Measurements from ENCODE around the gene TIAM1. TPM values are rescaled to one million over a fixed set of nuclear protein-coding genes. Genes with fewer than 3 reads are reported as not detected.

TIAM1 gene
- total RNA-seq, 2 experiments from 2014 or later, result 41.5 to 46.9 TPM

DNA sequence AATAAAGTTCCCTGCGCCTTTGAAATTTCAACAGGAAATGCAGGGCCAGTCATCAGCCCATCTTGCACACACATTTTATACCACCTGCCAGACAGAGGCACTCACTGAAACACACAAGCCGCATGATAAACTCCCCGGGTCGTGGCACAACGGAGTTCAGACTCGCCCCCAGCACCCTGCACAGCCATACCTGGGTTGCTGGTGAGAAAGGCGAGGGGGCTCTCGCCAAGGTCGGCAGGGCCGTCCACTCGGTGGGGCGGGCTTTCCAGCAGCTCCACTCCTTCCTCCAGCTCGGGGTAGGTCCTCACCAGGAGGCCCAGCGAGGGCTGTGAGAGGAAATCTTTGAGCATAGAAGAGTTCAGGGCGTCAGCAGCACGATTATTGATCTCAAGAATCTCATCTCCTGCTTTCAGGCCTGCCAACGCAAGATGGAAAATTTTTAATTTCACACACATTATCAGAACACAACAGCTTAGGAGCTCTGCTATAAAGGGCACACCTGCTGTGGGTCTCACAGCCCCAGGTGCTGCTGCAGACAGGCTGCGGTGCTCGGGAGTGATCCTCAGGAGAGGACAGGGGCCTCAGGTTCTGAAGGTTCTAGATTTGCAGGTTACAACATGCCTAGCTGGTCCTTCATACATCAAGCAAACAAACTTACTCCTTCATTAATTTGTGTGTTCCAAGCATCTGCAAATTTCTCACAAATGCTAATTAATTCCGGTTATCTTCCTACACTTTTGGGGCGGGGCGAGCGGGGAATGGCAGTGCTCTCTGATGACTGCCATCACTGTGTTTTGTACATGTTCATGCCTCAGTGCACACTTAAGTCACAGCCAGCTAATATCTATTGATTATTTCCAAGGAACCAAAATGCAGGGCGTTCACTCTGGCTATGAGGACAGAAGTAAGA, 161.6 kb downstream of the TIAM1 start:
- H3K27ac Mint-ChIP-seq, result peak overlapping the region; percentile 90
- DNase-seq (peak; percentile 57), ATAC-seq (peak; percentile 67)
- peaks cover 68% of the 10 kb centered on the region for H3K4me1 Mint-ChIP-seq (ENCODE audit: low read depth)
- POLR2A ChIA-PET, result interaction anchor here (0.6 to 2.4 kb wide), 7 partner anchors 10 to 377 kb away, joined by 3 to 12 read pairs (median 6); no protein-coding TSS in a partner anchor
- CTCF ChIA-PET, result interaction anchor here (1.0 to 6.5 kb wide), 18 partner anchors 9 to 422 kb away, joined by 3 to 68 read pairs (median 19); no protein-coding TSS in a partner anchor
- H3K36me3 Mint-ChIP-seq (ENCODE audit: low read depth), result peaks cover 39% of the 10 kb centered on the region
- no peaks in the 10 kb centered on the region for H3K27me3 Mint-ChIP-seq (ENCODE audit: low read depth)
- H3K9me3 Mint-ChIP-seq (ENCODE audit: insufficient read depth), result no peaks in the 10 kb centered on the region
- H3K4me3 Mint-ChIP-seq, result peak overlapping the region; percentile 63

DNA sequence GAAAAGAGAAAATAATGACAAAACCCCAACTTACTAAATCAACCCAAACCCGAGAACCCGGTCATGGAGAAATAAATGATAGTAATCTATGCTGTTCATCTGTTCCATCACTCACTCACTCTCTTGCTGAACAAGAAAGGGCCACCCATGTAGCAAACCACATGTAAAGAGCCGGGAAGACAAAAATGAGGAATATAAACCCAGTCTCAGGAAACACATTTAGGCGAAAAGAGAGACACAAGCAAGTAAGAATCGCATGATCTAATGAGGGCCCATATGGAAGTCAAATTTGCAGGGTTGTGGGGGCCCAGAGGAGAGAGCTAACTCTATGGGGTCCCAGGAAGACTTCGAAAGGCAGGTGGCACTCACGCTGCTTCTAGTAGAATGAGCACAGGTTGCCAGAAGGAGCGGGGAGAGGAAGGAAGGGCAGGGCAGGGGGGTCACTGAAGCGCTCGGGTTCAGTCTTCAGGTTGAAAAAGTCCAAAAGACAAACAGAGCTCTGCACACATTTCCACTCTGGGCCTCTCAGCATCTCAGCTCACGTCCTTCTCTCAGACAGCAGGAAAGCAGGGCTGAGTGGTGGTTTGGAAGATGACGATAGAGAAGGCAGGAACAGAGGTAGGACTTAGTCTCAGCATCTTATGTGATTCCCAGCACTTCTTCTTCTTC, 162.8 kb downstream of the TIAM1 start:
- Mint-ChIP-seq H3K4me3 (peak overlapping the region; percentile 11), H3K36me3 (ENCODE audit: low read depth) (peaks cover 29% of the 10 kb centered on the region), H3K27me3 (ENCODE audit: low read depth) (no peaks in the 10 kb centered on the region), H3K9me3 (ENCODE audit: insufficient read depth) (no peaks in the 10 kb centered on the region), H3K4me1 (ENCODE audit: low read depth) (peaks cover 61% of the 10 kb centered on the region), H3K27ac (peak overlapping the region; percentile 78)
- CTCF ChIA-PET, result interaction anchor here (0.7 to 6.5 kb wide), 34 partner anchors 9 to 411 kb away, joined by 3 to 68 read pairs (median 6); no protein-coding TSS in a partner anchor
- ATAC-seq, result peak; percentile 4
- POLR2A ChIA-PET, result interaction anchor here (0.6 to 2.4 kb wide), 9 partner anchors 11 to 413 kb away, joined by 3 to 12 read pairs (median 4); no protein-coding TSS in a partner anchor
- no peak for DNase-seq

DNA sequence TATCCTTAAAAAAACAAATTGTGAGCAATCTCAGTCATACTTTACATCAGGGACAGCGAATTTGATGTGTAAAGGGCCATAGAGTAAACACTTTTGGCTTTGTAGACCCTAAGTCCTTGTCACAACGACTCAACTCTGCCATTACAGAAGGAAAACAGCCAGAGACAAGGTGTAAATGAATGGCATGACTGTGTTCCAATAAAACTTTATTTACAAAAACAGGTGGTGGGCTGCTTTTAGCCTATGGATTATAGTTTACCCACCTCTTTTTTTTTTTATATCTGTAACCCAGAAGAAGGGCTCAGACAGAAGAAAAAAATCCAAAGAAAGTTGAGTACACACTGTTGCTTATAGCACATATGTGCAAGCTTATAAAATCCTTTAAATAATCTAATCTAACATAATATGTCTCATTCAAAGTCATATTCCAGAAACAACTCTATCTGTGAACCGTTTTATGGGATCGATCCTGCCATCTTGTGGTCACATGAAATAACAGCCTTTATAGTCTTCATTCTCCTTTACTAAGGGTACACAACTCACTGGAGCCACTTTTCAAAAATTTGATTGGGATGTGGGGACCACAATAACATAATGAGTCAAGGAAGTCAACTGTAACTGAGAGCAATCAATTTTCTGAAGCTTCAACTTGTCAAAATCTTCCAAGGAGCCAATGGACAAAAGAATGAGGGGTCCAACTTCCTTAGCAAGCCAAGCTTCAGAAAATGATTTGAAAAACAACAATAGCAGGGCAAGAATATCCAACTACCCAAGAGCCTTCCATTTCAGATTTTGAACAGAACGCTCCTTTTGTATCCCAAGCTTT, 163.6 kb downstream of the TIAM1 start:
- ChIA-PET CTCF (interaction anchor here (0.7 to 6.5 kb wide), 32 partner anchors 8 to 411 kb away, joined by 3 to 68 read pairs (median 9); no protein-coding TSS in a partner anchor), POLR2A (interaction anchor here (0.9 to 2.4 kb wide), 5 partner anchors 15 to 378 kb away, joined by 3 to 12 read pairs (median 7); no protein-coding TSS in a partner anchor)
- DNase-seq, result peak; percentile 43
- no peaks in the 10 kb centered on the region for H3K27me3 Mint-ChIP-seq (ENCODE audit: low read depth)
- peaks cover 23% of the 10 kb centered on the region for H3K36me3 Mint-ChIP-seq (ENCODE audit: low read depth)
- H3K4me1 Mint-ChIP-seq (ENCODE audit: low read depth), result peaks cover 59% of the 10 kb centered on the region
- H3K9me3 Mint-ChIP-seq (ENCODE audit: insufficient read depth), result no peaks in the 10 kb centered on the region
- no peak for ATAC-seq
- no peak overlapping the region for H3K27ac Mint-ChIP-seq
- no peak overlapping the region for H3K4me3 Mint-ChIP-seq

DNA sequence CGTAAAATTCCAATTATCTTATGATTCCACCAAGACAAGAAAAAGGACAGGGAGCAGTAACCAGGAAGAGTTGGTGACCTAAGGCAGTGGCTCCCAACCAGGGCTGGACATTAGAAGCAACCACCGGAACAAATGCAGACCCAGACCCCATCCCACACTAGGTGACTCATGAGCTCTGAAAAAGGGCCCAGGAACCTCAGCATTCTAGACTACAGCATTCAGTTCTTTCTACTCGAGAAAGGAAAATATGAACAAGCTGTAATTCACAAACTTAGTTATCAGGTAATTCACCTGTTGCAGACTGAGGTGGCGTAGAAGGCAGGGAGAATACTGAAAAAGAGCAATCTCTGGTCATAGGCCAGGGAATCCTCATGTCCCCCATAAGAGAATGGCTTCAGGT, 167.3 kb downstream of the TIAM1 start:
- ATAC-seq, result no peak
- Mint-ChIP-seq H3K36me3 (ENCODE audit: low read depth) (peaks cover 5% of the 10 kb centered on the region), H3K27me3 (ENCODE audit: low read depth) (no peaks in the 10 kb centered on the region), H3K9me3 (ENCODE audit: insufficient read depth) (no peaks in the 10 kb centered on the region), H3K4me3 (no peak overlapping the region), H3K27ac (no peak overlapping the region), H3K4me1 (ENCODE audit: low read depth) (peaks cover 35% of the 10 kb centered on the region)
- POLR2A ChIA-PET, result no interaction called here
- no peak for DNase-seq
- CTCF ChIA-PET, result interaction anchor here (0.6 to 1.9 kb wide), 6 partner anchors 18 to 404 kb away, joined by 3 to 7 read pairs (median 3); no protein-coding TSS in a partner anchor

DNA sequence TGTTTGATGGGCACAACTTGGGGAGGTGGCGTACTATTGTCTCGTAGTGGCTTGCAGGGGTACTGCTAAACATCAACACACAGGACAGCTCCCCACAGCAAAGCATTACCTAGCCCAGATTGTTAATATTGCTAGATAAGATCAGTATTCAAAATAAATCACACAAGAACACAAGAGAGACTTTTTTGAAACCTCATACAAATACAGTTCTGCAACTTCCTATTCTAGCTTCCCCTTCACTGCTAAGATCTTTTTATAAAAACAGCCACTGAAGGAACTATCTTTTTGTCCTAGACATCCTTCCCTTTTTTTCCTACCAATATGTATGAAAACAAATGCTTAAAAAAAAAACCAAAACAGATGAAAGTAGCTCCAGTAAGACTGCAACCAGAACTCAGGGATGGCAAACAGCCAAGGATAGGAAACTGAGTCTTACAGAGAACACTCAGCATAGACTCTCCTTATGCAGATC, 167.9 kb downstream of the TIAM1 start:
- DNase-seq, result no peak
- peaks cover 6% of the 10 kb centered on the region for H3K36me3 Mint-ChIP-seq (ENCODE audit: low read depth)
- H3K4me1 Mint-ChIP-seq (ENCODE audit: low read depth), result peaks cover 31% of the 10 kb centered on the region
- H3K4me3 Mint-ChIP-seq, result no peak overlapping the region
- no peaks in the 10 kb centered on the region for H3K9me3 Mint-ChIP-seq (ENCODE audit: insufficient read depth)
- no peaks in the 10 kb centered on the region for H3K27me3 Mint-ChIP-seq (ENCODE audit: low read depth)
- H3K27ac Mint-ChIP-seq, result peak overlapping the region; percentile 26
- POLR2A ChIA-PET, result no interaction called here
- CTCF ChIA-PET, result interaction anchor here (0.7 to 3.4 kb wide), 9 partner anchors 8 to 405 kb away, joined by 3 to 14 read pairs (median 3); no protein-coding TSS in a partner anchor
- no peak for ATAC-seq

DNA sequence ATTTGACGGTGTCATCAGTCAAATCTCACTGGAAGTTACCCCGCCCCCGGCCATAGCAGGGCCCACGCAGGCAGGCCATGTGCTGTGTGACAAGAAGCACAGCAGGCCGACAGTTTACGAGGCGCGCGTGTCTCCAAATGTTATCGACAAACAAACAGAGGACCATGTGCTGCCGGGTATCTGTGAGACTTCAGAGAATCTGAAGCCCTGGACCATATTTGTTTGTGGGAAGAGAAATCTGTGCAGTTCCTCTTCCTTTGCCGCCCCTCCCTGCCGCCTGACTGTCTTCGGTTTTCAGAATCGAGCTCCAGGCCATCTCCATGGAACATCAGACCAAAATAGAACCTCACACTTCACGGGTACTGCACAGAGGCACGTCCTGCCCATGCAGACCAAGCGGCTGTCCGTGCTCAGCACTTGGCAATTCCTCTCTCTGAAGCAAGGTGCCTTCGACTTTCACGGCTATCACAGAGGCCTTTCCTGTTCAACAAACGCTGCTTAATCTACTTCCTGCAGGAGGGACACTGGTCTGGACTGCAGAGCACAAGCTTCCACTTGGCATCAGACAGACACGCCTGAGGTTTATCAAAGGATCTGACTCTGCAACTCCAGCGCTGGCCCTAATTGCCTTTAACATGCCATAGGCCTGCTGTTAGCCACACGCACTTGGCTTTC, 170.0 kb downstream of the TIAM1 start:
- ChIA-PET CTCF (interaction anchor here (0.8 to 3.4 kb wide), 7 partner anchors 12 to 75 kb away, joined by 3 to 14 read pairs (median 3); no protein-coding TSS in a partner anchor), POLR2A (interaction anchor here (0.6 kb wide), 1 partner anchor 131 kb away, joined by 3 read pairs; no protein-coding TSS in a partner anchor)
- Mint-ChIP-seq H3K4me1 (ENCODE audit: low read depth) (peaks cover 24% of the 10 kb centered on the region), H3K9me3 (ENCODE audit: insufficient read depth) (no peaks in the 10 kb centered on the region), H3K36me3 (ENCODE audit: low read depth) (peaks cover 9% of the 10 kb centered on the region), H3K27me3 (ENCODE audit: low read depth) (no peaks in the 10 kb centered on the region), H3K27ac (no peak overlapping the region), H3K4me3 (no peak overlapping the region)
- ATAC-seq (no peak), DNase-seq (no peak)

DNA sequence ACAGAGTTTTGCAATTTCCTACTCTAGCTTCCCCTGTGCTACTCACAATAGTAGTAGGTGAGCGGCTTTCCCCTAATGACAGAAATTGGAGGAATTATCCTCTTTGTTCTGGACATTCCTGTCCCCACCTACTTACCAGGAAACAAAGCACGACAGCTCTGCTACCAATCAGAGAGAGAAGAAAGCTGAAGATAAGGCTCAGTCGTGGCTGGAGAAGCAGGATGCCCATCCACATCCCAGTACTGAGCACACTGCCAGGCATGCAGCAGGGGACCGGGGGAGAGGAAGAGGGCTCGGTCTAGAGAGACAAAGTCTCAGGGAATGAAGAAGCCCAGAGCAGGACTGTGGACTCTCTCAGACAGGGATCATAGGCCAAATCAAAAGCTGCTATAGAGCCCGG, 171.7 kb downstream of the TIAM1 start:
- H3K4me3 Mint-ChIP-seq, result no peak overlapping the region

DNA sequence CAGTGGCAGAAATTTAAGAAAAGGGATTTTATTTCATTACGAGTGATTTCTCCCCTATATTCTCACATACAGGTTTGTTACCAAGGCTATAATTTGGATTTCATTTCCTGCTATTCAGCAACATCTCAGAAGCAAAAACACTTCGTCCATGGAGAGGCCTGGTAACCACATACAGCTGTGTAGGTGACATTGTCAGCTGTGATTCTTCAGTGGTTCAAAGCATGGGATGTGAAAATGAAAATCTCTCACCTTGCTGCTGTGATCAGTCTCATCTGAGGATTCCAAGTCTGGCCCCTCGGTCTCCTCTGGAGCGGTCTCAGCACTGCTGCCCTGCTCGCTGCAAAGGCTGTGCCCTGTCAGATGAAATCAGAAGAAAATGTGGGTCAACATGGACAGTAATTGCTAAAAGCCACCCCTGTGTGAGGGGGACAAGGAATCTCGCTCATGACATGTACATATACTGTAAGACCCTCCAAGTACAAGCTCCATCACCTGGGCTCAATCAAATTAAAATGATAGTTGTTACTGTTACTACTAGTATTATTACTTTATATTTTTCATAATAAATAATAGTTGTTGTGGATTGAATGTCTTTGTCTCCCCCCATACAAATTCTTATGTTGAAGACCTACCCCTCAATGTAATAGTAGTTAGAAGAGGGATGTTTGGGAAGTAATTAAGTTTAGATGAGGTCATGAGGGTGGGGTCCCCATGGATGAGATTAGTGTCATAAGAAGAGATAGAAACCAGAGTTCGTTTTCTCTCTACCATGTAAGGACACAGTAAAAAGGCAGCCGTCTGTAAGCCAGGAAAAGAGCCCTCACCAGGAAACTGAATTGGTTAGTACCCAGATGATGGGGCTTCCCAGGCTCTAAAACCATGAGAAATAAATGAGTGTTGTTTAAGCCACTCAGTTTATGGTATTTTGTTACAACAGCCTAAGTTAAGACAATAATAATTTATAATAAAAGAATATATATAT, 179.1 kb downstream of the TIAM1 start:
- no peak for DNase-seq
- peaks cover 9% of the 10 kb centered on the region for H3K36me3 Mint-ChIP-seq (ENCODE audit: low read depth)
- peaks cover 13% of the 10 kb centered on the region for H3K4me1 Mint-ChIP-seq (ENCODE audit: low read depth)
- H3K9me3 Mint-ChIP-seq (ENCODE audit: insufficient read depth), result no peaks in the 10 kb centered on the region
- ChIA-PET CTCF (interaction anchor here (1.0 to 3.3 kb wide), 3 partner anchors 8 to 61 kb away, joined by 3 to 15 read pairs (median 3); no protein-coding TSS in a partner anchor), POLR2A (interaction anchor here (1.7 kb wide), 1 partner anchor 32 kb away, joined by 4 read pairs; no protein-coding TSS in a partner anchor)
- no peaks in the 10 kb centered on the region for H3K27me3 Mint-ChIP-seq (ENCODE audit: low read depth)
- no peak overlapping the region for H3K4me3 Mint-ChIP-seq
- no peak overlapping the region for H3K27ac Mint-ChIP-seq
- no peak for ATAC-seq

More for the DNA sequence above, 171.7 kb downstream of the TIAM1 start:
- H3K27ac Mint-ChIP-seq, result no peak overlapping the region
- ChIA-PET CTCF (interaction anchor here (1.5 kb wide), 1 partner anchor 8 kb away, joined by 11 read pairs; no protein-coding TSS in a partner anchor), POLR2A (no interaction called here)
- peaks cover 13% of the 10 kb centered on the region for H3K4me1 Mint-ChIP-seq (ENCODE audit: low read depth)
- peaks cover 4% of the 10 kb centered on the region for H3K36me3 Mint-ChIP-seq (ENCODE audit: low read depth)
- no peaks in the 10 kb centered on the region for H3K9me3 Mint-ChIP-seq (ENCODE audit: insufficient read depth)
- no peak for DNase-seq
- ATAC-seq, result no peak
- no peaks in the 10 kb centered on the region for H3K27me3 Mint-ChIP-seq (ENCODE audit: low read depth)

DNA sequence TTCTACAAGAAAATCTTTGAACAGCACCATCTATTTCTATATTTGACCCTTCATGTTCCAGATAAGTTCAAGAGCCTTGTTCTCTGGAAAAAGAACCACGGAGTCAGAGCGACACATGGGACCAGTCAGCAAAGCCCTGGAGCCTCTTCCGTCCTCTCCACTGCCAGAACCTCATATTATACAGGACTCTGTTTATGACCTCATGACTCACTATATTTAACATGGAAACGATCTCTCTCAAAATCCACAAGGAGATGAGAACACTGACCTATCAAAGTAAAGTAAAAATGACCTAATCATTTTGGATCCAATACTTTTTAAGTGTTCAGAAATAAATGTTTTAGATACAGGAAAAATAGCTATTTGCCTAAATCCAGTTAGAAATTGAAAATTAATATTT, 181.2 kb downstream of the TIAM1 start:
- Mint-ChIP-seq H3K27ac (no peak overlapping the region), H3K36me3 (ENCODE audit: low read depth) (peaks cover 10% of the 10 kb centered on the region), H3K4me3 (no peak overlapping the region), H3K9me3 (ENCODE audit: insufficient read depth) (no peaks in the 10 kb centered on the region), H3K4me1 (ENCODE audit: low read depth) (peaks cover 29% of the 10 kb centered on the region), H3K27me3 (ENCODE audit: low read depth) (no peaks in the 10 kb centered on the region)
- ChIA-PET CTCF (interaction anchor here (1.1 to 5.1 kb wide), 3 partner anchors 13 to 19 kb away, joined by 3 to 38 read pairs (median 4); no protein-coding TSS in a partner anchor), POLR2A (no interaction called here)
- ATAC-seq (no peak), DNase-seq (no peak)

Data from activated CD8-positive, alpha-beta T cell treated with anti-CD3 and anti-CD28 coated beads, Interleukin-2, amount 10 ng/mL, durations not matched to agents 7 days and 5 days (primary cell).